Muscle of leg (tissue), 11 donors: ENCODE measurements around the gene CEACAM21. TPM values are rescaled to one million over a fixed set of nuclear protein-coding genes. Genes with fewer than 3 reads are reported as not detected.

Experiments
- DNase-seq: peaks from one replicate; pipeline ENCODE4 v3.0.0; 2013
- H3K27ac ChIP-seq: one replicate; pipeline ENCODE4 v1.5.1; 2013; ENCODE audit warnings: mild to moderate bottlenecking, low read length, control low read depth
- H3K27me3 ChIP-seq: one replicate; pipeline ENCODE4 v1.6.1; 2013; ENCODE audit warnings: low read length; ENCODE audit not compliant: control insufficient read depth, insufficient read depth
- H3K36me3 ChIP-seq: one replicate; pipeline ENCODE4 v1.6.1; 2013; ENCODE audit warnings: low read length; ENCODE audit not compliant: control insufficient read depth, insufficient read depth
- H3K4me1 ChIP-seq: one replicate; pipeline ENCODE4 v1.6.1; 2013; ENCODE audit warnings: low read length; ENCODE audit not compliant: control insufficient read depth, insufficient read depth
- H3K4me3 ChIP-seq: one replicate; pipeline ENCODE4 v1.5.1; 2013; ENCODE audit warnings: low read length, control low read depth
- H3K9me3 ChIP-seq: replicated peaks from 2 replicates; pipeline ENCODE4 v1.6.1; 2013; ENCODE audit warnings: low read depth, low read length; ENCODE audit not compliant: control insufficient read depth
- WGBS: methylation state at CpG from one replicate; pipeline ENCODE4 v1.1.5; 2013; ENCODE audit warnings: missing lambda C conversion rate; ENCODE audit not compliant: insufficient coverage; 5-methylcytosine and 5-hydroxymethylcytosine counted together
- polyA plus RNA-seq, 8 donors: library from polyadenylated mRNA; unstranded; fragments of 120-200 nt; gene quantifications; one replicate each; pipeline versions ENCODE4 v1.2.1 to v1.2.3, GENCODE V29; 2013; ENCODE audit warnings: inconsistent platforms in 1 of 8, low replicate concordance in 1 of 8; ENCODE audit not compliant: insufficient read length in 8 of 8, insufficient read depth in 1 of 8
- total RNA-seq: library from RNA; stranded (reverse); fragments of 120-200 nt; gene quantifications from one replicate; pipeline ENCODE4 v1.2.4, GENCODE V29; 2013

CEACAM21 gene
- total and polyA plus RNA-seq, 9 donors, result 1.4 to 4.1 (median 1.7) TPM

GRCh38 chr19:41626278-41626677, 50.3 kb downstream of the CEACAM21 start:
- Histone ChIP-seq H3K27ac (no peak overlapping the region), H3K9me3 (peaks cover 4% of the 10 kb centered on the region), H3K4me1 (no peaks in the 10 kb centered on the region), H3K27me3 (no peaks in the 10 kb centered on the region), H3K36me3 (no peaks in the 10 kb centered on the region), H3K4me3 (no peak overlapping the region)
- no peak for DNase-seq
- no CpG with 5 or more reads among the region's 3 CpGs for WGBS

- Histone ChIP-seq H3K4me3 (no peak within 1 kb of the TSS), H3K4me1 (no peaks in the 10 kb centered on the region), H3K27ac (no peak within 1 kb of the TSS), H3K27me3 (no peaks in the 10 kb centered on the region), H3K36me3 (no peaks in the 10 kb centered on the region), H3K9me3 (peaks cover 4% of the 10 kb centered on the region)
- peak; percentile 33 for DNase-seq
- 29% methylated on average over 7 of the region's 7 CpGs for WGBS
These were observed 50.9 kb downstream of the CEACAM21 start, which contains the start of gene CEACAM4 for GRCh38 chr19:41626877-41627276. CEACAM4 (minus strand) TSS chr19:41627074; CDS start chr19:41626963, 111 bp downstream.

GRCh38 chr19:41627966-41628675, 52.2 kb downstream of the CEACAM21 start:
- DNase-seq, result no peak
- Histone ChIP-seq H3K9me3 (peaks cover 4% of the 10 kb centered on the region), H3K27me3 (no peaks in the 10 kb centered on the region), H3K27ac (no peak overlapping the region), H3K4me1 (no peaks in the 10 kb centered on the region), H3K36me3 (no peaks in the 10 kb centered on the region), H3K4me3 (no peak overlapping the region)
- WGBS, result 48% methylated on average over 6 of the region's 8 CpGs

Other genes with a start within 250 kb of the CEACAM21 start
- gene TGFB1, start 222.2 kb upstream of the CEACAM21 start, total RNA-seq, result 4.0 TPM
- gene TGFB1, start 222.2 kb upstream of the CEACAM21 start, polyA plus RNA-seq, result 10 to 100 TPM; 16.0 to 25.4 (median 21.0) TPM
- 1.7 TPM for gene B9D2, start 212.0 kb upstream of the CEACAM21 start, total RNA-seq
- gene B9D2, start 212.0 kb upstream of the CEACAM21 start, polyA plus RNA-seq, result 1 to 10 TPM; 1.8 to 4.6 (median 2.6) TPM
- 4.2 TPM for gene TMEM91, start 199.6 kb upstream of the CEACAM21 start, total RNA-seq
- gene TMEM91, start 199.6 kb upstream of the CEACAM21 start, polyA plus RNA-seq, result 1 to 10 TPM; 2.6 to 9.2 (median 5.5) TPM
- gene EXOSC5, start 178.8 kb upstream of the CEACAM21 start, total RNA-seq, result 8.7 TPM
- gene EXOSC5, start 178.8 kb upstream of the CEACAM21 start, polyA plus RNA-seq, result 10 to 100 TPM; 15.4 to 24.6 (median 18.6) TPM
- gene BCKDHA, start 178.3 kb upstream of the CEACAM21 start, total RNA-seq, result 19.8 TPM
- 10 to 100 TPM; 27.3 to 41.2 (median 33.6) TPM for gene BCKDHA, start 178.3 kb upstream of the CEACAM21 start, polyA plus RNA-seq
- 0.93 TPM for gene B3GNT8, start 148.8 kb upstream of the CEACAM21 start, total RNA-seq
- gene B3GNT8, start 148.8 kb upstream of the CEACAM21 start, polyA plus RNA-seq, result 1 to 10 TPM in 7 of 8 donors, under 1 TPM in 1; 0.68 to 7.4 (median 1.7) TPM
- gene DMAC2, start 136.3 kb upstream of the CEACAM21 start, total RNA-seq, result 30.3 TPM
- 10 to 100 TPM; 38.7 to 58.0 (median 45.1) TPM for gene DMAC2, start 136.3 kb upstream of the CEACAM21 start, polyA plus RNA-seq
- gene ERICH4, start 133.0 kb upstream of the CEACAM21 start, total RNA-seq, result not detected
- 1 to 10 TPM in 1 of 8 donors, under 1 TPM in 3, not detected in 4; 0.12 to 3.7 (median 0.36) TPM for gene ERICH4, start 133.0 kb upstream of the CEACAM21 start, polyA plus RNA-seq
- gene CEACAM4, start 50.9 kb downstream of the CEACAM21 start, total RNA-seq, result not detected
- under 1 TPM in 6 of 8 donors, not detected in 2; 0.10 to 0.35 (median 0.25) TPM for gene CEACAM4, start 50.9 kb downstream of the CEACAM21 start, polyA plus RNA-seq
- gene CEACAM7, start 112.1 kb downstream of the CEACAM21 start, total RNA-seq, result not detected
- gene CEACAM7, start 112.1 kb downstream of the CEACAM21 start, polyA plus RNA-seq, result under 1 TPM in 1 of 8 donors, not detected in 7; 0.12 TPM
- gene CEACAM5, start 132.5 kb downstream of the CEACAM21 start, total RNA-seq, result not detected
- gene CEACAM5, start 132.5 kb downstream of the CEACAM21 start, polyA plus RNA-seq, result 1 to 10 TPM in 1 of 8 donors, under 1 TPM in 3, not detected in 4; 0.05 to 2.0 (median 0.44) TPM
- 0.04 TPM for gene CEACAM6, start 179.4 kb downstream of the CEACAM21 start, total RNA-seq
- under 1 TPM; 0.20 to 0.70 (median 0.39) TPM for gene CEACAM6, start 179.4 kb downstream of the CEACAM21 start, polyA plus RNA-seq
- 0.09 TPM for gene CEACAM3, start 220.4 kb downstream of the CEACAM21 start, total RNA-seq
- under 1 TPM in 4 of 8 donors, not detected in 4; 0.12 to 0.34 (median 0.24) TPM for gene CEACAM3, start 220.4 kb downstream of the CEACAM21 start, polyA plus RNA-seq